Fibroblast of skin of right biceps (primary cell): ENCODE results near the gene MORC2.

Experiments
- DNase-seq: peaks from one replicate; pipeline ENCODE4 v3.0.0-alpha.2; 2013

MORC2 gene

GRCh38 chr22:30948930-30949342 is 19.6 kb downstream of the MORC2 start:
- DNase-seq: peak; percentile 44

GRCh38 chr22:30947816-30948454 is 20.6 kb downstream of the MORC2 start:
- DNase-seq: peak; percentile 48

GRCh38 chr22:30947173-30947815 is 21.3 kb downstream of the MORC2 start:
- DNase-seq: no peak

GRCh38 chr22:30946354-30946753 is 22.2 kb downstream of the MORC2 start:
- no peak for DNase-seq

GRCh38 chr22:30945653-30946052 is 22.9 kb downstream of the MORC2 start:
- DNase-seq: no peak

GRCh38 chr22:30944986-30945385 is 23.6 kb downstream of the MORC2 start:
- no peak for DNase-seq

- DNase-seq: no peak
These were observed 25.2 kb downstream of the MORC2 start for GRCh38 chr22:30943368-30943767.

GRCh38 chr22:30941363-30941740 is 27.2 kb downstream of the MORC2 start:
- no peak for DNase-seq

- no peak for DNase-seq
These were observed 27.8 kb downstream of the MORC2 start for GRCh38 chr22:30940685-30941362.

- no peak for DNase-seq
These were observed 34.5 kb downstream of the MORC2 start for GRCh38 chr22:30934053-30934452.

GRCh38 chr22:30933457-30933856 is 35.1 kb downstream of the MORC2 start:
- no peak for DNase-seq

GRCh38 chr22:30932661-30933060 is 35.9 kb downstream of the MORC2 start:
- no peak for DNase-seq

GRCh38 chr22:30931541-30932300 is 36.9 kb downstream of the MORC2 start:
- DNase-seq: no peak

- DNase-seq: no peak
These were observed 38.3 kb downstream of the MORC2 start for GRCh38 chr22:30930228-30930627.

GRCh38 chr22:30928401-30928800 is 40.2 kb downstream of the MORC2 start:
- no peak for DNase-seq

GRCh38 chr22:30927806-30928205 is 40.8 kb downstream of the MORC2 start:
- DNase-seq: no peak

- DNase-seq: no peak
These were observed 41.9 kb downstream of the MORC2 start for GRCh38 chr22:30926706-30927105.

GRCh38 chr22:30925667-30926066 is 42.9 kb downstream of the MORC2 start:
- no peak for DNase-seq

GRCh38 chr22:30923168-30923900 is 45.2 kb downstream of the MORC2 start:
- no peak for DNase-seq

- DNase-seq: peak; percentile 58
These were observed 46.4 kb downstream of the MORC2 start for GRCh38 chr22:30922151-30922611.

GRCh38 chr22:30921108-30921507 is 47.5 kb downstream of the MORC2 start:
- no peak for DNase-seq

- peak; percentile 58 for DNase-seq
These were observed 48.2 kb downstream of the MORC2 start for GRCh38 chr22:30920407-30920806.

GRCh38 chr22:30919973-30920372 is 48.6 kb downstream of the MORC2 start:
- no peak for DNase-seq
